ENCODE data around the gene PLXND1. TPM values are rescaled to one million over a fixed set of nuclear protein-coding genes. Genes with fewer than 3 reads are reported as not detected.

Gene PLXND1
- total and polyA plus RNA-seq, 9 donors = 21.6 to 120 (median 57.1) TPM

DNA sequence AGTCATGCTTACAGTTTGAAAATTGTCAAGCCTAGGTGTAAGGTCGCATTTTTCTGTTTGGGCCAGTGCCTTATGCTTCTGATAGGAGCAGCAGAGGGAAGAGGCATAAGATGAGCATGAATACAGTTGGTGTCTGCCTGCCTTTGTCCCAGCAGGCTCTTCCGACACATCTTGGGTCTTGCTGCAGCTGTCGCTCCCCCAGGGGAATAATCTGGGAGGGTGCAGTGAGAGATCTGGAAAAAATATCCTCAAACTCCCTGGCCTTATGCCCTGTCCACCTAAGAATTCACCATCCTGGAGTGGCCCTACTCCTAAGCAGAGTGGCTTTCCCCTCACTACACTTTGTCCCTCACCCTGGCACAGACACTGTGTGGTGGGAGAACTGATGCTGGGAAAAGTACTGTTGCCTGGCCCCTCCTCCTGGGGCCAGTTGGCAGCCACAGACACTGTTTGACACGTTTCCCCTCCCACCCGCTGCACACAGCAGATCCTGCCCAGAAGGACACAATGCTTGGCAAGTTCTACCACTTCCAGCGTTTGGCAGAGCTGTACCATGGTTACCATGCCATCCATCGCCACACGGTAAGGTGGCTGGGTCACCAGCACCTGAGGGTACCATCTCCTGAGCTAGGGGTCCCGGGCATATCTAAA lies 99.2 kb downstream of the PLXND1 start:
- intact Hi-C loops (cut with DNase I) = loop anchor here in 1 of 4 donors (10.0 kb wide), 1 partner anchor 317 kb away; no protein-coding TSS in a partner anchor
- H3K9me3 ChIP-seq = no peaks in the 10 kb centered on the region
- 72 to 83% (median 75%) methylated on average over 9 of the region's 9 CpGs for WGBS, 3 donors
- H3K27me3 ChIP-seq = no peaks in the 10 kb centered on the region
- no peak overlapping the region for H3K27ac ChIP-seq
- H3K4me1 ChIP-seq (ENCODE audit: insufficient read depth) = no peaks in the 10 kb centered on the region
- no peaks in the 10 kb centered on the region for H3K36me3 ChIP-seq
- TF ChIP-seq POLR2A (IDR thresholded peaks at IDR 0.05) (no peak), EP300 (IDR thresholded peaks at IDR 0.05) (no peak)
- TF ChIP-seq, protein P1, sequence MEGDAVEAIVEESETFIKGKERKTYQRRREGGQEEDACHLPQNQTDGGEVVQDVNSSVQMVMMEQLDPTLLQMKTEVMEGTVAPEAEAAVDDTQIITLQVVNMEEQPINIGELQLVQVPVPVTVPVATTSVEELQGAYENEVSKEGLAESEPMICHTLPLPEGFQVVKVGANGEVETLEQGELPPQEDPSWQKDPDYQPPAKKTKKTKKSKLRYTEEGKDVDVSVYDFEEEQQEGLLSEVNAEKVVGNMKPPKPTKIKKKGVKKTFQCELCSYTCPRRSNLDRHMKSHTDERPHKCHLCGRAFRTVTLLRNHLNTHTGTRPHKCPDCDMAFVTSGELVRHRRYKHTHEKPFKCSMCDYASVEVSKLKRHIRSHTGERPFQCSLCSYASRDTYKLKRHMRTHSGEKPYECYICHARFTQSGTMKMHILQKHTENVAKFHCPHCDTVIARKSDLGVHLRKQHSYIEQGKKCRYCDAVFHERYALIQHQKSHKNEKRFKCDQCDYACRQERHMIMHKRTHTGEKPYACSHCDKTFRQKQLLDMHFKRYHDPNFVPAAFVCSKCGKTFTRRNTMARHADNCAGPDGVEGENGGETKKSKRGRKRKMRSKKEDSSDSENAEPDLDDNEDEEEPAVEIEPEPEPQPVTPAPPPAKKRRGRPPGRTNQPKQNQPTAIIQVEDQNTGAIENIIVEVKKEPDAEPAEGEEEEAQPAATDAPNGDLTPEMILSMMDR (IDR thresholded peaks at IDR 0.05) = no peak
- no peak overlapping the region for H3K4me3 ChIP-seq
- DNase-seq = no peak

GRCh38 chr3:129506231-129506742 lies 100.2 kb downstream of the PLXND1 start:
- H3K9me3 ChIP-seq = no peaks in the 10 kb centered on the region
- intact Hi-C loops (cut with DNase I) = loop anchor here in 1 of 4 donors (10.0 kb wide), 1 partner anchor 319 kb away; no protein-coding TSS in a partner anchor
- no peak overlapping the region for H3K27ac ChIP-seq
- H3K27me3 ChIP-seq = no peaks in the 10 kb centered on the region
- H3K36me3 ChIP-seq = no peaks in the 10 kb centered on the region
- no peaks in the 10 kb centered on the region for H3K4me1 ChIP-seq (ENCODE audit: insufficient read depth)
- H3K4me3 ChIP-seq = no peak overlapping the region
- TF ChIP-seq EP300 (IDR thresholded peaks at IDR 0.05) (no peak), POLR2A (IDR thresholded peaks at IDR 0.05) (no peak)
- TF ChIP-seq, protein P1 (IDR thresholded peaks at IDR 0.05) = no peak
- no peak for DNase-seq
- WGBS, 3 donors = 77 to 80% (median 78%) methylated on average over 9 of the region's 9 CpGs

DNA sequence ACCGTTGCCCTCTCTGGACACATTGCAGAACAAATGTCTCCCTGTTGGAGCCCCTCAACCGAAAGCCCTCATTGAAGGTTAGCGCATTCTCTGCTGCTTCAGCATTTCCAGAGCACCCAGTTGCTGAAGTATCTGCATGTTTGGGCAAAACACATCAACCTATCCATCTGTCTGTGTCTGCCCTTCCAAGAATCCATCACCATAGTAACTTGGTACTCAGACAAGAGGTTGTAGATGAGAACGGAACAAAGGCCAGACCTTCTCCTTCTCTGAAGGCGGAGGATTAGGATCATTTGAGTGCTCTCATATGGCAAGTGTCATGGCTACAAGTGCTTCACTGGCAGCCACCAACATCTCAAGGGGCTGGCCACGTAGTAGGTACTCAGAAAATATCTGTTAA lies 101.1 kb downstream of the PLXND1 start:
- no peaks in the 10 kb centered on the region for H3K27me3 ChIP-seq
- intact Hi-C loops (cut with DNase I) = loop anchor here in 1 of 4 donors (10.0 kb wide), 1 partner anchor 319 kb away; no protein-coding TSS in a partner anchor
- H3K4me3 ChIP-seq = no peak overlapping the region
- H3K36me3 ChIP-seq = no peaks in the 10 kb centered on the region
- TF ChIP-seq EP300 (IDR thresholded peaks at IDR 0.05) (no peak), POLR2A (IDR thresholded peaks at IDR 0.05) (no peak)
- TF ChIP-seq, protein P1 (IDR thresholded peaks at IDR 0.05) = no peak
- no peaks in the 10 kb centered on the region for H3K4me1 ChIP-seq (ENCODE audit: insufficient read depth)
- no peaks in the 10 kb centered on the region for H3K9me3 ChIP-seq
- WGBS, 3 donors = 82 to 88% (median 88%) methylated on average over 6 of the region's 6 CpGs
- DNase-seq = no peak
- H3K27ac ChIP-seq = no peak overlapping the region

Small RNA genes within 50 kb of the gene (small RNA-seq; reads per million reads assigned to genes)
- not detected for gene RN7SL752P

Other genes starting within 250 kb of the PLXND1 start
- 1 to 10 TPM in 6 of 7 donors, under 1 TPM in 1; 0.94 to 8.4 (median 1.7) TPM for gene EFCAB12, start 178.0 kb downstream of the PLXND1 start, total RNA-seq
- under 1 TPM; 0.53 to 0.67 TPM for gene EFCAB12, start 178.0 kb downstream of the PLXND1 start, polyA plus RNA-seq
- gene MBD4, start 166.7 kb downstream of the PLXND1 start, total RNA-seq = 10 to 100 TPM; 26.8 to 60.0 (median 29.4) TPM
- gene MBD4, start 166.7 kb downstream of the PLXND1 start, polyA plus RNA-seq = 10 to 100 TPM; 19.5 to 28.0 TPM
- 10 to 100 TPM; 27.7 to 58.1 (median 46.7) TPM for gene IFT122, start 166.5 kb downstream of the PLXND1 start, total RNA-seq
- 10 to 100 TPM; 20.8 to 32.6 TPM for gene IFT122, start 166.5 kb downstream of the PLXND1 start, polyA plus RNA-seq
- under 1 TPM in 2 of 7 donors, not detected in 5; 0.13 to 0.24 TPM for gene RHO, start 78.0 kb downstream of the PLXND1 start, total RNA-seq
- not detected for gene RHO, start 78.0 kb downstream of the PLXND1 start, polyA plus RNA-seq
- gene H1-8, start 63.5 kb downstream of the PLXND1 start, total RNA-seq = not detected
- under 1 TPM in 1 of 2 donors, not detected in 1; 0.27 TPM for gene H1-8, start 63.5 kb downstream of the PLXND1 start, polyA plus RNA-seq